Choroid plexus epithelial cell (primary cell): Measurements from ENCODE around the gene FUT3.

Source experiments
- DNase-seq: peaks from one replicate; pipeline ENCODE4 v3.0.0-alpha.2; 2010; ENCODE audit warnings: low read depth
- H3K4me3 ChIP-seq: 2 replicates; pipeline ENCODE4 v1.5.1; 2011; ENCODE audit warnings: low read depth, mild to moderate bottlenecking, control low read depth, low read length, moderate library complexity
- TF ChIP-seq, protein P1 (sequence below): conservative IDR thresholded peaks from 2 replicates; pipeline ENCODE4 v1.5.1; 2011; ENCODE audit warnings: low read depth, mild to moderate bottlenecking, control low read depth, inconsistent platforms, low read length, moderate library complexity

FUT3 gene

DNA sequence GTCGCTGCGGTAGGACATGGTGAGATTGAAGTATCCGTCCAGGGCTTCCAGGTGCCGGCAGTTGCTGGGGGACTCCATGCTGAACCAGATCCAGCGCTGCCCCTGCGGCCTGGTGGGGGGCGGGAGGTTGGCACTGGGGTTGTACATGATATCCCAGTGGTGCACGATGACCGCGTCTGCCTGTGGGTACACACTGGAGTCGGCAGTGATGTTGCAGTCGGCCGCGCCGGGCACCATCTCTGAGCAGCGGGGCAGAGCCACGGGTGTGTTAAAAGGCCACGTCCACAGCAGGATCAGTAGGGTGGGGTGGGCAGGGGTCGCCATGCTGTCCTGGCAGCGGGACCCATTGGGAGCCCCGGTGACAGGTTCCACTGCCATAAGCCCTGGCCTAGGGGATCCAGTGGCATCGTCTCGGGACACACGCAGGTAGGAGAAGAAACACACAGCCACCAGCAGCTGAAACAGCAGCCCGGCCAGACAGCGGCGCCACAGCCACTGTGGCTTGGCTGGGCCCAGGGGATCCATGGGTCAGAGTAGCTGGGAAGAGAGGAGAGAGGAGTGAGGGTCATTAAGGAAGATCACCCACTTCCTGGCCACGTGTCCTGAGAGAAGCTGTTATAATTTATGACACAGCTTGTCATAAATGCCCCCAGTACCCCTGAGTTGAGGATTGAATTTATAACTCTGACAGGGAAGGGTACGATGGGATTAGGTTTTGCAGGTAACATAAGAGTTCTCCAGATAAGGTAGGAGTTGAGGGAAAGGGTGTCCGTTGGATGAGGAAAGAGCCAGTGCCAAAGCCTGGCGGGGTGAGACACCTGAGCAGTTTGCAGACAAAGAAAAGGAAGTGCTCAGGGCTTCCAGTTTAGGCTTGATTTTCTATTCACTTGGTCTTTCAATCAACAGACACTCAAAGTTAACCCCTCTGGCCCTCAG is 16.2 kb upstream of the FUT3 start:
- DNase-seq: no peak
- TF ChIP-seq, protein P1, sequence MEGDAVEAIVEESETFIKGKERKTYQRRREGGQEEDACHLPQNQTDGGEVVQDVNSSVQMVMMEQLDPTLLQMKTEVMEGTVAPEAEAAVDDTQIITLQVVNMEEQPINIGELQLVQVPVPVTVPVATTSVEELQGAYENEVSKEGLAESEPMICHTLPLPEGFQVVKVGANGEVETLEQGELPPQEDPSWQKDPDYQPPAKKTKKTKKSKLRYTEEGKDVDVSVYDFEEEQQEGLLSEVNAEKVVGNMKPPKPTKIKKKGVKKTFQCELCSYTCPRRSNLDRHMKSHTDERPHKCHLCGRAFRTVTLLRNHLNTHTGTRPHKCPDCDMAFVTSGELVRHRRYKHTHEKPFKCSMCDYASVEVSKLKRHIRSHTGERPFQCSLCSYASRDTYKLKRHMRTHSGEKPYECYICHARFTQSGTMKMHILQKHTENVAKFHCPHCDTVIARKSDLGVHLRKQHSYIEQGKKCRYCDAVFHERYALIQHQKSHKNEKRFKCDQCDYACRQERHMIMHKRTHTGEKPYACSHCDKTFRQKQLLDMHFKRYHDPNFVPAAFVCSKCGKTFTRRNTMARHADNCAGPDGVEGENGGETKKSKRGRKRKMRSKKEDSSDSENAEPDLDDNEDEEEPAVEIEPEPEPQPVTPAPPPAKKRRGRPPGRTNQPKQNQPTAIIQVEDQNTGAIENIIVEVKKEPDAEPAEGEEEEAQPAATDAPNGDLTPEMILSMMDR: no peak
- H3K4me3 ChIP-seq: no peak overlapping the region

DNA sequence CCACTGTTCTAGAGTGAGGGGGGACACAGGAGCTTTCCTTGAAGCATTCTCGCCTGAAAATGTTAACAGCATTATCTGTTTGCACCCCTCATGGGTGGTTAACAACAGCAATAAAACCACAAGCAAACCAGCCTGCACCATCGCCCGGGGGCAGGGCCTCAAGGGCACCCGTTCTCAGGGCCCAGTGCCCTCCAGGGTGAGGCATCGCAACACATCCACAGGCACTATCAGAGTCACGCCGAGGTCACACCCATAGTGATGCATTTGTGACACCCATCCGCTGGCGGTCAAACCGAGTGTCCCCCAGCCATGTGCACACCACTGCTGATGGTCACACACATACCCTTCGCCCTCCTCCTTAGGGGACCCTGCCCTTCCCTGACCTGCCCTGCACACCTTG is 14.5 kb upstream of the FUT3 start:
- H3K4me3 ChIP-seq: no peak overlapping the region
- TF ChIP-seq, protein P1: no peak

DNA sequence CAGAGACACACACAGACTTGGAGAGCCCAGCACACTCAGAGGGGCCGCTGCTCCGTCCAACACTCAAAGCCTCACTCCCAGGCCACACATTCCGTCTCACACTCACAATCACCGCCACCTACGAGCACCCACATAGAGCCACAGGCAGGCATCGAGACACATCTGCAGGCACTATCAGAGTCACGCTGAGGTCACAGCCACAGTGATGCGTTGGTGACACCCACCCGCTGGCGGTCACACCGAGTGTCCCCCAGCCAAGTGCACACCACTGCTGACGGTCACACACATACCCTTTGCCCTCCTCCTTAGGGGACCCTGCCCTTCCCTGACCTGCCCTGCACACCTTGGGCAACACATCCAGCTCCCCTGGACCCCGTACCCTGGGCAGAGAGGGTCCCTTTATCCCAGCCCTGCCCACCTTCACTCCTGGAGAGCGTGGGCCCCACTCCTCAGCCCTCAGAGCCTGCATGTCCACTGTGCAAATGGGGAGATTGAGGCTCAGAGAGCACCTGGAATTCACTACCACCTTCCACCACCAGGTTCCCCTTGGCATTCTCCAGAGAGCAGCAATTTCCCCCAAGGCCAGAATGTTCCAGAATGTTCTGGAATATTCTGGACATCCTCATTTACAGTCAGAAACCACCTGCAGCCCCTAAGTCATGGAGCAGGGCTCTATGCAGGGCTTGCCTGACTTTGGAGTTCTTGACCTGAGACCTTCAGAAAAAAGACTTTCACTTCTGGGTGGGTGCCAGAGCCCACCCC is 13.7 kb upstream of the FUT3 start:
- no peak overlapping the region for H3K4me3 ChIP-seq
- no peak for DNase-seq
- TF ChIP-seq, protein P1: peak; percentile 32

More for the DNA sequence above, 14.5 kb upstream of the FUT3 start:
- no peak for DNase-seq

DNA sequence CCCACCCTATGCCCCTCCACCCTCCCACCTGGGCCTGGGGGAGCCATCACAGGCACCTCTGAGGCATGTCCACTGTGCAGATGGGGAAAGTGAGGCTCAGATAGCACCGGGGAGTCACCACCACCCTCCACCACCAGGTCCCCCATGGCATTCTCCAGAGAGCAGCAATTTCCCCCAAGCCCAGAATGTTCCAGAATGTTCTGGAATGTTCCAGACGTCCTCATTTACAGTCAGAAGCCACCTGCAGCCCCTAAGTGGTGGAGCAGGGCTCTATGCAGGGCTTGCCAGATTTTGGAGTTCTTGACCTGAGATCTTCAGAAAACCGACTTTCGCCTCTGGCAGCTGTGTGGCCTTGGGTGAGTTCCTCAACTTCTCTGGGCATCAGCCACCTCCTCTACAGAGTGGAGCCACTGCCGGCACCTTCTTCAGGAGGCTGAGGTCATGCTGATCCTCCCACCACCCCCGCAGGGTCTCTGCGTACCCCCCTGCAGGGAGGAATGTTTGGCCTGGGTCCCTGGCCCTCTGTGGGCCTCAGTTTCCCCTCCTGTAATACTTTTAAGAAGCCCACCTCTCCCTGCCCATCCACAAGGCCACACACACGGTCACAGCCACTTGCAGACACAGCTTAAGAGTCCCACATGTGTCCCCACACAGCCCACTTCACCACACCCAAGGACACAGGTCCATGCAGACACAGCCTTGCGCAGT is 12.9 kb upstream of the FUT3 start:
- no peak for DNase-seq
- H3K4me3 ChIP-seq: no peak overlapping the region
- TF ChIP-seq, protein P1: no peak

DNA sequence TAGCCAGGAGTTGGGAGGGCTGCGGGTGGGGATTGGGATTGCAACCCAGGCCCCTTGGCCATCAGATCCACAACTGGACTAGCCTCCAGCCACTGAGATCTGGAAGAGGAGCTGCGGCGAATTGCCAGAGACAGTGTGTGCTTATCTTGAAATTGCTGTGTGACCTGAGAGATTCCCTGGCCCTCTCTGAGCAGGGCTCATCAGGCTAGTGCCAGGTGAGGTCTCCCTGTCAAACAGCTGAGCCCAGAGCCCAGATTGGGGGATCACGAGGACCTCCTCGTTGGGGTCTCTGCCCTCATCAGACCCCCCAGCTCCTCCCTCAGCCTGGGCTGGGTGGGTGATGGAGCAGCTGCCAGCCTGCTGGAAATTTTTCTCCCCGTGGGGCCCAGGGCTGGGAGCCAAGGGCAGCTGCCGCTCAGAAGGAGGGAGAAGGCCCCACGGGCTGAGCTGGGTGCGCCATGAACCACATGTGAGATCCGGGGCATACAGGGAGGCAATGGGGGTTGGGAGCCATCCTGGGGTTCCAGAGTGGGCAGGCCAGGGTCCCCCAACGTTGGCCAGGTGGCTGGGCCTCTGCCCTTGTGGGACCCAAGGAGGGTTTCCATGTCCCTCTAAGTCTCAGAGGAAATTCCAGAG is 11.9 kb upstream of the FUT3 start:
- no peak overlapping the region for H3K4me3 ChIP-seq
- TF ChIP-seq, protein P1: no peak
- DNase-seq: no peak
